ENCODE data around the gene OVCA2. TPM values are rescaled to one million over a fixed set of nuclear protein-coding genes. Genes with fewer than 3 reads are reported as not detected.

Gene OVCA2
- total RNA-seq, 5 donors from 2014 or later (not counting 1 experiment from before 2014, with no cell fraction given), result 31.0 to 36.8 (median 31.8) TPM

DNA sequence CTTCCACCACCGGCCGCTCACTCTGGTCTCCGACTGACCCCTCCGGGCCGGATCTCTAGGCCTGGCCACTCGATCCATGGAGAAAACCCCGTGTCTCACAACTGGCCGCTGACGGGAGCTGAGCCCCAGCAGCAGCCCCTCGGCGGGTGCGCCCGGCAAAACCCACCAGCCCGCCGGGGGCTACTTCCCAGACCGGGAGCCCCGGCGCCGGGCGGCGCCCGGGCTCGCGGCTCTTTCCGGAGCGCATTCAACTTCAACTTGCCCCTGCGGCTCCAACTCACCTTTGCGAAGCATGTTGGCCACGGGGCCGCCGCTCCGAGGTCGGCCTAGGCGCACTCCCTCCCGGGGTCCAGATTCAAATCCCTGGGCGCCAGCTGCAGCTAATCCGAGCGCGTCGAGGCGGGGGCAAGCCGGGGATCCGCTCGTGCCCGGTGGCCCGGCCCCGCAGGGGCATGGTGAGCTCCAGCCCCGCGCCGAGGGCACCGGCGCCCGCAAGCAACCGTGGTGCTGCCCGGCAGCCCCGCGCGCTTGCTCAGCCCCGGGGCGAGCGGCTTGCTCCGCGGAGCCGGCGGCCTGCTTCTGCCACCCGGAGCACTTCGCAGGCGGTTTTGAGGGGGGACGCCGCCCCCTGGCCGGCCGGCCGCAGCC is 17.1 kb upstream of the OVCA2 start:
- H3K4me3 Mint-ChIP-seq, result peak overlapping the region; percentile 72 to 79 (median 78)
- ChIA-PET POLR2A (no interaction called here), CTCF (interaction anchor here (0.6 to 0.8 kb wide), 3 partner anchors 116 to 391 kb away, joined by 3 to 4 read pairs (median 4); no protein-coding TSS in a partner anchor)
- peaks cover 19 to 27% (median 20%) of the 10 kb centered on the region in 3 donors for H3K4me1 Mint-ChIP-seq
- Histone ChIP-seq H3K4me3 (ENCODE audit: control insufficient read depth in 1 of 2, extremely low read depth in 1 of 2, low read length in 1 of 2) (peak overlapping the region; percentile 39 to 80), H3K9me3 (no peaks in the 10 kb centered on the region), H3K4me1 (ENCODE audit: control insufficient read depth in 1 of 2, extremely low read depth in 1 of 2, insufficient read depth in 2 of 2, low read length in 2 of 2) (peaks cover 8 to 43% of the 10 kb centered on the region in 2 experiments), H3K27me3 (replicated peaks in 1 of 2; ENCODE audit: control insufficient read depth in 2 of 2, extremely low read depth in 1 of 2, insufficient read depth in 2 of 2, low read length in 1 of 2) (peaks cover 2 to 85% of the 10 kb centered on the region in 2 experiments), H3K27ac (ENCODE audit: low read length) (no peak overlapping the region), H3K36me3 (ENCODE audit: control insufficient read depth in 2 of 2, extremely low read depth in 1 of 2, insufficient read depth in 1 of 2, low read length in 1 of 2) (no peaks in the 10 kb centered on the region)
- DNase-seq, result peak in 1 of 35 experiments; percentile 28
- peaks cover 12 to 29% of the 10 kb centered on the region in 2 donors for H3K27me3 Mint-ChIP-seq
- ATAC-seq (replicated peaks in 1 of 4), result peak; percentile 8 to 18 (median 16)
- no peaks in the 10 kb centered on the region for H3K36me3 Mint-ChIP-seq
- no peak overlapping the region for H3K27ac Mint-ChIP-seq
- no peaks in the 10 kb centered on the region for H3K9me3 Mint-ChIP-seq
- WGBS (ENCODE audit: insufficient coverage), result 1% methylated on average over 73 of the region's 73 CpGs

GRCh38 chr17:2025220-2025621 is 16.6 kb upstream of the OVCA2 start, which contains the start of gene RTN4RL1:
RTN4RL1 (minus strand) TSS chr17:2025334; CDS start chr17:2024865, 469 bp downstream.
- Mint-ChIP-seq H3K27me3 (peaks cover 9 to 25% of the 10 kb centered on the region in 2 donors), H3K9me3 (no peaks in the 10 kb centered on the region), H3K36me3 (no peaks in the 10 kb centered on the region), H3K27ac (peak within 1 kb of the TSS in 1 of 2 donors; percentile 70), H3K4me1 (peaks cover 19 to 28% (median 21%) of the 10 kb centered on the region in 3 donors), H3K4me3 (peak within 1 kb of the TSS; percentile 78 to 81 (median 80))
- no peaks in the 10 kb centered on the region for H3K36me3 ChIP-seq (ENCODE audit: control insufficient read depth in 2 of 2, extremely low read depth in 1 of 2, insufficient read depth in 1 of 2, low read length in 1 of 2)
- H3K27ac ChIP-seq (ENCODE audit: low read length), result no peak within 1 kb of the TSS
- DNase-seq, result peak; percentile 33 to 85 (median 67)
- H3K4me3 ChIP-seq (ENCODE audit: control insufficient read depth in 1 of 2, extremely low read depth in 1 of 2, low read length in 1 of 2), result peak within 1 kb of the TSS; percentile 46 to 80
- H3K9me3 ChIP-seq, result no peaks in the 10 kb centered on the region
- peaks cover 2 to 82% of the 10 kb centered on the region in 2 experiments for H3K27me3 ChIP-seq (replicated peaks in 1 of 2; ENCODE audit: control insufficient read depth in 2 of 2, extremely low read depth in 1 of 2, insufficient read depth in 2 of 2, low read length in 1 of 2)
- WGBS (ENCODE audit: insufficient coverage), result under 1% methylated on average over 46 of the region's 47 CpGs
- POLR2A ChIA-PET, result interaction anchor here (0.6 kb wide), 2 partner anchors 11 to 193 kb away, joined by 4 to 10 read pairs; no protein-coding TSS in a partner anchor
- peak; percentile 60 to 72 (median 68) for ATAC-seq (replicated peaks in 1 of 4)
- CTCF ChIA-PET, result interaction anchor here (0.6 to 0.8 kb wide), 4 partner anchors 9 to 391 kb away, joined by 3 to 4 read pairs (median 4); no protein-coding TSS in a partner anchor
- peaks cover 8 to 45% of the 10 kb centered on the region in 2 experiments for H3K4me1 ChIP-seq (ENCODE audit: control insufficient read depth in 1 of 2, extremely low read depth in 1 of 2, insufficient read depth in 2 of 2, low read length in 2 of 2)

GRCh38 chr17:2025622-2026309 is 16.1 kb upstream of the OVCA2 start:
- ChIA-PET CTCF (interaction anchor here in 1 of 2 donors (0.6 to 0.8 kb wide), 3 partner anchors 9 to 390 kb away, joined by 3 to 4 read pairs (median 4); no protein-coding TSS in a partner anchor), POLR2A (interaction anchor here (0.6 kb wide), 2 partner anchors 12 to 192 kb away, joined by 4 to 10 read pairs; no protein-coding TSS in a partner anchor)
- peak overlapping the region; percentile 46 to 54 for H3K4me3 ChIP-seq (ENCODE audit: control insufficient read depth in 1 of 2, extremely low read depth in 1 of 2, low read length in 1 of 2)
- WGBS (ENCODE audit: insufficient coverage), result 4% methylated on average over 38 of the region's 55 CpGs
- H3K27ac ChIP-seq (ENCODE audit: low read length), result no peak overlapping the region
- Mint-ChIP-seq H3K27ac (no peak overlapping the region), H3K36me3 (no peaks in the 10 kb centered on the region), H3K4me3 (peak overlapping the region; percentile 78 to 81 (median 80)), H3K4me1 (peaks cover 22 to 34% (median 27%) of the 10 kb centered on the region in 3 donors), H3K27me3 (peaks cover 9 to 25% of the 10 kb centered on the region in 2 donors), H3K9me3 (no peaks in the 10 kb centered on the region)
- no peaks in the 10 kb centered on the region for H3K36me3 ChIP-seq (ENCODE audit: control insufficient read depth in 2 of 2, extremely low read depth in 1 of 2, insufficient read depth in 1 of 2, low read length in 1 of 2)
- H3K27me3 ChIP-seq (replicated peaks in 1 of 2; ENCODE audit: control insufficient read depth in 2 of 2, extremely low read depth in 1 of 2, insufficient read depth in 2 of 2, low read length in 1 of 2), result peaks cover 2 to 78% of the 10 kb centered on the region in 2 experiments
- H3K4me1 ChIP-seq (ENCODE audit: control insufficient read depth in 1 of 2, extremely low read depth in 1 of 2, insufficient read depth in 2 of 2, low read length in 2 of 2), result peaks cover 12 to 50% of the 10 kb centered on the region in 2 experiments
- DNase-seq (peak in 3 of 35 experiments; percentile 13 to 49 (median 29)), ATAC-seq (replicated peaks in 1 of 4) (no peak)
- H3K9me3 ChIP-seq, result no peaks in the 10 kb centered on the region

GRCh38 chr17:2027528-2028233 is 14.1 kb upstream of the OVCA2 start:
- POLR2A ChIA-PET, result interaction anchor here in 1 of 2 donors (0.6 kb wide), 1 partner anchor 19 kb away, joined by 3 read pairs; no protein-coding TSS in a partner anchor
- H3K36me3 Mint-ChIP-seq, result no peaks in the 10 kb centered on the region
- H3K27ac ChIP-seq (ENCODE audit: low read length), result no peak overlapping the region

DNA sequence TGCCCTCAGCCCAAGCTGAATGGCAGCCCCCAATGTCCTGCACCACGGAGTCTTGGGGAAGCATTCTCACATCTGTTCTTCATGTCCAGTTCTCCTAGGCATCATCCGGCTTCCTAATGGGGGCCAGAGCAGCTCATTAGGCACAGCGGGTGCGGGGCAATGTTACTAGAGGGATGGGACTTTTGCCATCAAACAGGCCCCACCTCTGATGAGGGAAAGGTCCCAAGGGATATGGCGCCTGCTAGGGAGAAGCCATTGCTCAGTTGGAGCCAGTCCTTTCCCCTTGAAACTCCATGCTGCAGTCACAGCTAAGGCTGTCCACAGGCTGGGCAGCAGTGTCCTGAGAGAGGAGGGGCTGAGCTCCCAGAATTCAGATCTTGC is 13.6 kb upstream of the OVCA2 start:
- Mint-ChIP-seq H3K27ac (no peak overlapping the region), H3K36me3 (peaks cover 4% of the 10 kb centered on the region), H3K9me3 (no peaks in the 10 kb centered on the region), H3K27me3 (peaks cover 9 to 23% of the 10 kb centered on the region in 2 donors), H3K4me3 (peak overlapping the region in 2 of 3 donors; percentile 30 to 59), H3K4me1 (peaks cover 20 to 41% (median 26%) of the 10 kb centered on the region in 3 donors)
- H3K27ac ChIP-seq (ENCODE audit: low read length), result no peak overlapping the region
- no peak for DNase-seq
- peaks cover 10 to 54% of the 10 kb centered on the region in 2 experiments for H3K4me1 ChIP-seq (ENCODE audit: control insufficient read depth in 1 of 2, extremely low read depth in 1 of 2, insufficient read depth in 2 of 2, low read length in 2 of 2)
- ChIA-PET CTCF (interaction anchor here in 1 of 2 donors (0.6 kb wide), 1 partner anchor 25 kb away, joined by 3 read pairs; no protein-coding TSS in a partner anchor), POLR2A (no interaction called here)
- peaks cover 2 to 59% of the 10 kb centered on the region in 2 experiments for H3K27me3 ChIP-seq (replicated peaks in 1 of 2; ENCODE audit: control insufficient read depth in 2 of 2, extremely low read depth in 1 of 2, insufficient read depth in 2 of 2, low read length in 1 of 2)
- H3K4me3 ChIP-seq (ENCODE audit: control insufficient read depth in 1 of 2, extremely low read depth in 1 of 2, low read length in 1 of 2), result no peak overlapping the region
- no CpG with 5 or more reads among the region's 5 CpGs for whole genome bisulfite sequencing (ENCODE audit: insufficient coverage)
- peaks cover 0 to 5% of the 10 kb centered on the region in 2 donors for H3K36me3 ChIP-seq (ENCODE audit: control insufficient read depth in 2 of 2, extremely low read depth in 1 of 2, insufficient read depth in 1 of 2, low read length in 1 of 2)
- no peak for ATAC-seq (replicated peaks in 1 of 4)
- no peaks in the 10 kb centered on the region for H3K9me3 ChIP-seq

More at GRCh38 chr17:2027528-2028233, 14.1 kb upstream of the OVCA2 start:
- Histone ChIP-seq H3K4me1 (ENCODE audit: control insufficient read depth in 1 of 2, extremely low read depth in 1 of 2, insufficient read depth in 2 of 2, low read length in 2 of 2) (peaks cover 14 to 59% of the 10 kb centered on the region in 2 experiments), H3K9me3 (no peaks in the 10 kb centered on the region), H3K27me3 (replicated peaks in 1 of 2; ENCODE audit: control insufficient read depth in 2 of 2, extremely low read depth in 1 of 2, insufficient read depth in 2 of 2, low read length in 1 of 2) (peaks cover 2 to 64% of the 10 kb centered on the region in 2 experiments), H3K4me3 (ENCODE audit: control insufficient read depth in 1 of 2, extremely low read depth in 1 of 2, low read length in 1 of 2) (no peak overlapping the region), H3K36me3 (ENCODE audit: control insufficient read depth in 2 of 2, extremely low read depth in 1 of 2, insufficient read depth in 1 of 2, low read length in 1 of 2) (peaks cover 0 to 4% of the 10 kb centered on the region in 2 donors)
- Mint-ChIP-seq H3K27ac (no peak overlapping the region), H3K9me3 (no peaks in the 10 kb centered on the region), H3K4me1 (peaks cover 26 to 40% (median 31%) of the 10 kb centered on the region in 3 donors), H3K4me3 (peak overlapping the region in 1 of 3 donors; percentile 4), H3K27me3 (peaks cover 9 to 23% of the 10 kb centered on the region in 2 donors)
- no peak for DNase-seq
- no peak for ATAC-seq (replicated peaks in 1 of 4)
- CTCF ChIA-PET, result interaction anchor here in 1 of 2 donors (0.6 kb wide), 1 partner anchor 26 kb away, joined by 3 read pairs; no protein-coding TSS in a partner anchor
- 68% methylated on average over 6 of the region's 11 CpGs for WGBS (ENCODE audit: insufficient coverage)

Data from T-cell (primary cell).